ENCODE data around the gene CLVS2.

Gene CLVS2, protein sequence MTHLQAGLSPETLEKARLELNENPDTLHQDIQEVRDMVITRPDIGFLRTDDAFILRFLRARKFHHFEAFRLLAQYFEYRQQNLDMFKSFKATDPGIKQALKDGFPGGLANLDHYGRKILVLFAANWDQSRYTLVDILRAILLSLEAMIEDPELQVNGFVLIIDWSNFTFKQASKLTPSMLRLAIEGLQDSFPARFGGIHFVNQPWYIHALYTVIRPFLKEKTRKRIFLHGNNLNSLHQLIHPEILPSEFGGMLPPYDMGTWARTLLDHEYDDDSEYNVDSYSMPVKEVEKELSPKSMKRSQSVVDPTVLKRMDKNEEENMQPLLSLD

DNA sequence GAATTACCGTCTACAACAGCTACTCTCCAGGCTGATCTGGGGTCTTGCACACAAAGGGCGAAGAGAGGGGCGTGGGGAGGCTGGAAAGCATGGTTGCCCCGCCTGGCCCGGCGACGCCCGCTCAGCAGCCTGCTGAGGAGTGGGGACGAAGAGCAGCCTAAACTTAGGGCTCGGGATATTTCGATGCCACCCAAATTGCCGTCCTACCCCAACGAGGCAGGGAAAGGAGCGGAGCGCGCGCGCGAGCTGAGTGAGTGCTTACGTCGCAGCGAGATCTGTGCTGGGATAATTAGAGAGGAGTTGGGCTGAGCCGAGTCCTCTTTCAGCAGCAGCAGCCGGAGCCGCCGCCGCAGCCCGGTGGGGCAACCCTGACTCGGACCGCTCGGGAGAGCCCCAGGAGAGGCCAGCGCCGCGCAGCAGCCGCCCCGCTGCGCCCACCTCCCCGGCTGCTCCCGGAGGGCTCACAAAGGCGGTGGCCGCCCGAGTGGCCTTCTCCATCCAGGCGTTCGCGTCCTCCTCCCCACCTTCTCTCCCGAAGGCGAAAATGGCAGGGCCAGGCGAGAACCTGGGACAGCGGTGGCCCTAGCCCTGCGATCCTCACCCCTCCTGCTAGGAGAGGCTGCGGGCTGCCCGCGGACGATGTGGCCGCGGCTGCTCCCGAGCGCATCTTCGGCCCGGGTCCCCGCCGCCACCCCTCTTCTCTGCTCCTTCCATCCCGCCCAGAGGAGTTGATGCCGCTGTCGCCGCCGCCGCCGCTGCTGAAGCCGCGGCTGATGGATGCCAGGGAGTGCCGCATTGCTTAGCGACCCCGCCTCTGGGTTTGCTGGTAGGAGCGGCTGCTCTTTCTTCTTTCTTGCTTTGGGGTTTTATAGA, at the start of gene CLVS2:
TSS of gene CLVS2 (plus strand) at position 315 of the 873 bp plus-strand sequence. CDS start 1,543 bp downstream, outside the sequence.
- FAIRE-seq, result no peak

DNA sequence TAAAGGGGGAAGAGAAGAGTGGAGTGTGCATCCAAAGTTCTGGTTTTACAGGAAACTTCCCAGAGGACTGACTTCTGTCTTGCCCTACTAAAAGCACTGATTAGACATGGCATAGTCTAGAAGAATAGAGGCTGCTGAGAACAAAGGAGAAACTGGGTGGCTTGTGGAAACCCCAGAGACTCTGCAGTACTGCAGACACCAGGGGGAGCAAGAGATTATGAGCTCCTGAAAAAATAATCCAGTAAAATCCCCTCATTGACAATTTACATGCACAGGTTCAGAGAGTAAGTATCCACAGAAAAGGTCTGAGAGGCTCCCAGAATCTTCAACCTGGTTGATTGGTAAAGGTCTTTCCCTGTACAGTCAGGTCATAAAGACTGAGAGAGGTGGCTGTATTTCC, 48.7 kb upstream of the CLVS2 start:
- no peak for FAIRE-seq

DNA sequence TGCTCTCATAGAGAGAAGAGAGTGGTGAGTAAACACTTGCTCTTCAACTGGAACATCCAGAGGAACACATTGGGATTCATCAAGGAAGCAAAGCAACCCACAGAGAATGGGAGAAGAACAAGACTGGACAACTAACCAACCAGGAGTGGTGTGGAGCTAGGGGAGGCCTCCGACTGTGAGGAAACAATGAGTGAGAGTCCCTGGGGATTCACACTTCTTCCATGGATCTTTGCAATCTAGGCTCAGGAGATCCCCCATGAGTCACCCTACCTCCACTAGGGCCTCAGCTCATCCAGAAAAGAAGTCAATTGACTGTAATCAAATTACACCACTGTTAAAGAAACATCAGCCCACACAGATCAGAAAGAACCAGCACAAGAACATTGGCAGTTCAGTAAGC, 42.3 kb upstream of the CLVS2 start:
- no peak for FAIRE-seq

DNA sequence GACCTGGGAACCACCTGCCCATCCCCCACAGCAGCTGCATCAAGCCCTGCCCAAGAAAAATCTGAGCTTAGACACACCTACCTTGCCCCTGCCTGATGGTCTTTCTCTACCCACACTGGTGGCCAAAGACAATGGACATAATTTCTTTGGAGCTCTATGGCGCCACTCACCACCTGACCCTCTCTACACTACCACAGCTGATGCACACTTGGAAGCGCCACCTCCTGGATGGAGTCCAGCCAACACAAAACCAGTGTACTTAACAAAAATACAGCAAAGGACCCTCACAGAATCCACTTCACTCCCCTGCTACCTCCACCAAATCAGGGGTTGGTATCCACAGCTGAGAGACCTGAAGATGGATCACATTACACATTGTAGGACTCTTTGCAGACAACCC, 39.7 kb upstream of the CLVS2 start:
- no peak for FAIRE-seq

DNA sequence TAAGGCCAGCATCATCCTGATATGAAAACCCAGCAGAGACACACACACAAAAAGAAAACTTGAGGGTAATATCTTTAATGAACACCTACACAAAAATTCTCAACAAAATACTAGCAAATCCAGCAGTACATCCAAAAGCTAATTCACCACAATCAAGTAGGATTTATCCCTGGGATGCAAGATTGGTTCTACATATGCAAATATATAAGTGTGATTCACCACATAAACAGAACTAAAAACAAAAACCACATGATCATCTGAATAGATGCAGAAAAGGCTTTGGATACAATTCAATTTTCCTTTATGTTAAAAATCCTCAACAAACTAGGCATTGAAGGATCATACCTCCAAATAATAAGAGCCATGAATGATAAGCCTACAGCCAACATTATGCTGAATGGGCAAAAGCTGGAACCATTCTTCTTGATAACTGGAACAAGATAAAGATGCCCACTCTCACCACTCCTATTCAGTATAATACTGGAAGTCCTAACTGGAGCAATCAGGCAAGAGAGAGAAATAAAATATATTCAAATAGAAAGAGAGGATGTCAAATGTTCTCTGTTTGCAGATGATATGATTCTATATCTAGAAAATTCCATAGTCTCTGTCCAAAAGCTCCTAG, 33.9 kb upstream of the CLVS2 start:
- FAIRE-seq, result no peak

DNA sequence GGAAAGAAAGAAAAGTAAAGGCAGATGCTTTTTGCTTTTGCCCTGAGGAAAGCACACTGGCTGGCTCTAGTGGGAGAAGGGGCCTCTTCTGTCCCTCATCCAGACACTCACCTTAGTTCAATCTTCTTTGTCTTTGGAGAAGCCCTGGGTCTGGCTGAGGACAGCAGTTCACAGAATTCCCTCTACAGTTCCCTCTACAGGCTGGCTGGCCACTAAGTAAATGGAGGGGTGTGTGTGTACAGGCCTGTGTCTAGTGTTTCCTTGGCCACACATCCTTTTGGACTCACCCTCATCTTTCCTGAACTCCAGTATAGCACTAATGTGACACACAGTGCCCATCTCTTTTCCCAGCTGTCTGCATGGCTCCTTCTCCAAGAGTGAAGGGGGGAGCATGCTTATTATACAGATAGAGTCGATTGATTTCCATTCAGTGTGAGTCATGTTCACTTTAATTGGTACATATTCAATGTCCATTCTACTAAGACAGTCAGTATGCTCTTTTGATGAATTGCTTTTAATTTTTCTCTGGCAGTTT, 26.0 kb upstream of the CLVS2 start:
- FAIRE-seq, result no peak

DNA sequence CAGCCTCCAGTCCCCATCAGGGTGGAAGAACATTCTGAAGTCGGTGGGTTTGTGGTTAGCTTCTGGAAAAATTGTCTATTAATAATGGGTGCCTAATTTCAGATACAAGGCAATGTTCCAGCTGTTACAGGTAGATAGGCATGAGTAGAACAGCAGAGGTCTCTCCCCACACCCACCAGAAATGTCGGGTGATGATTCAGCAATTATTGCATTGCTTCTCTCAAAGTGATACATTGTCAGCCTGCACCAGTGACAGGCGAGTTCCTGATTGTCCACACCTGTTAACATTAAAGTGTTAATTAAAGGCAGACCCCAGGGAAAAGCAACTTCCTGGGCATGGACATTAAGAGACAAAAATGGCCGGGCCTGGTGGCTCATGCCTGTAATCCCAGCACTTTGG, 18.9 kb upstream of the CLVS2 start:
- FAIRE-seq, result no peak

DNA sequence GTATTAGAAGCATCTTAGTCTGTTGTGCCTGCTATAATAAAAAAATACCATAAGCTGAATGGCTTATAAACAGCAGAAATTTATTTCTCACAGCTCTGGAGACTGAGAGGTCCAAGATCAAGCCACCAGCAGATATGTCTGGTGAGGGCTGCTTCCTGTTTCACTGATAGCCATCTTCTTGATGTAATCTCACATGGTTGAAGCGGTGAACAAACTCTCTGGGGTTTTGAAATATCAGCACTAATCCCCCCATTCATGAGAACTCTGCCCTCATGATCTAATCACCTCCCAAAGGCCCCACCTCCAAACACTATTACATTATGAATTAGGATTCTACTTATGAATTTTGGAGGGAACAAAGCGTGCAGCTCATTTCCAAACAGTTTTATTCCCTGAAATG, 11.6 kb upstream of the CLVS2 start:
- FAIRE-seq, result no peak

DNA sequence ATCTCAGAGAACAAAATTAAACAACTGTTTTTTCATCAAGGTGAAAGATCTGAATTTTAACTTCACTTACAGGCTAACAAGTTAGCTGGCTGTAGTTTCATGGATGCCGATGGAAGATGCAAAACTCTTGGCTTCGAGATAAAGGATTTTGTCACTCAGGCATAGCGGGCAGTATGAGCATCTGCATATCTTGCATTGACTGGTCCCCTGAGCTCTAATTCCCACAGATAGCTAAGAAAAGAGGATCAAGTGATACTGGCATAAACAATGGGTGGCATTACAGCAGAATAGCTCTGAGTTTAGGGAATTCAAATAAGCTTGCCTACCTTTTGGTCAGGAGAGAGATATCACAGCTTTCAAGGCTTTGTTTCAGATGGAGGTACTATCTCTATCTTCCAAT, 1.8 kb upstream of the CLVS2 start:
- FAIRE-seq, result no peak

DNA sequence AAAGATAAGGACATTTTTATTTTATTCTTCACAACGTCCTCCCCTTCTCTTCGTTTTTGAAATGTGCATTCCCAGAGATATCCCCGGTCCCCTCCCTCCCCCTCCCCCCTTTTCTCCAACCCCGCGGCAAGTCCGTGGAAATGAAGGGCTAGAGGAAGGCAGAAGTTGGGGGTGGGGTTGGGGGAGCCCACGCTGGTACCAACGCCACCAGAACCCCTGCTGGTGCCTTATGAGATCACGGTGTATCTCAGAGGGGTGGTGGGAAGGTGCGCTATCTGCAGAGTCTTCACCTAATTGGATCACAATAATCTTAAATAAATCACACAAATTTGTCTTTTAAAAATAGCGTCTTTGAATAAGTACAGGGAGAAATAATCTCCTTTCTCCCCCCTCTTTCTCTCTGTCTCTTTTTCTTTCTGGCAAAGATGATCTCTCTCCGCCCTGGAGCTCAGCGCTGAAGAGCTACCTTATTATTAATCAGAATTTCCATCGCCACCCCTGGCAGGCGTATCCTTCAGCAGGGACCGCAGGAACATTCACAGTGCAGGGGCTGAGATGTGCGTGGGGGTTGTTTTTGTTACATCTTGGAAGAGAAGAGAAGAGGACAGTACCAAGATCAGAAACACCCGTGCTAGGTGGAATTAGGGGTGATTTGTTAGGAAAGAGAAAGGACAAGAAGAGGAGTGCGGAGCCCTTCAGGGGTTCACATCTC, 915 bp downstream of the CLVS2 start:
- no peak for FAIRE-seq

DNA sequence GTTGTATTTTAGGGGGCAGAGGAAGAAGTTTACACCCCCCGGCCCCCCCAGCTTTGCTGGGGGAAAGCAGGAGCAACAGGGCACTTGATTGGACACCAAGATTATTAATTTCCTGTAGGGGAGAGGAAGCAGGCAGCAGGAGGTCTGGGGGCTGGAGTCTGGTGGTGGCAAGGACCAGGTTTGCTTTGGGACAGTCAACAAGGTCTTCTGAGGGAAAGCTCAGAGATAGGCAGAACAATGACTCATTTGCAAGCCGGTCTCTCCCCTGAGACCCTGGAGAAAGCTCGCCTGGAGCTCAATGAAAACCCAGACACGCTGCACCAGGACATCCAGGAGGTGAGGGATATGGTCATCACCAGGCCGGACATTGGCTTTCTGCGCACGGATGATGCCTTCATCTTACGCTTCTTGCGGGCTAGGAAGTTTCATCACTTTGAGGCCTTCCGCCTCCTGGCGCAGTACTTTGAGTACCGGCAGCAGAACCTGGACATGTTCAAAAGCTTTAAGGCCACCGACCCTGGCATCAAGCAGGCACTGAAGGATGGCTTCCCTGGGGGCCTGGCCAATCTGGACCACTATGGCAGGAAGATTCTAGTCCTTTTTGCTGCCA, 1.6 kb downstream of the CLVS2 start:
- FAIRE-seq, result no peak

DNA sequence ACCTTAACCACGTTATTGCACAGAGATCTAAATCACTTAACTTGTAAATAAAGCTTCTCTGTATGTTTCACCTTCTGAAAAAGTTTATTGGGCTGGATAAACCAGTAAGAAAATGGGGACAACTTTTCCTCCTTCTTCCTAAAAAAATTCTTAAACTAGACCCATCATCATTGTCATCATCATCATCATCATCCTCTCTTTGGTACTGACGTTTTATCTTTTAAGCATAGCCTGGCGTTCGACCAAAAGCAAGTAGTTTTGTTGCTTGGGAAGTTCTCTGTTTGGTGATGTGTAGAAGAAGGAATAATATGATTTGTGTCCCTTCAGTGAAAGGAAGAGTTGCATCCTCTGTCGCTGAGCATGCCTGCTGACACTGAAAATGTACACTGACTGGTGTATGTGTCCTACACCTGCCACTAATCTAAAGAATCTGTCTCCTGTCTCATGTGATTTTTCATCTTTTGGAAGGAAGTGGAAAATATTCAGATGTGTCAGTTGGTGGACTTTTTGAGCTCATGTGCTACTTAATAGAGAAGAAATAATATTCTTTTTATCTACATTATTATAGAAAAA, 2.5 kb downstream of the CLVS2 start:
- FAIRE-seq, result no peak

DNA sequence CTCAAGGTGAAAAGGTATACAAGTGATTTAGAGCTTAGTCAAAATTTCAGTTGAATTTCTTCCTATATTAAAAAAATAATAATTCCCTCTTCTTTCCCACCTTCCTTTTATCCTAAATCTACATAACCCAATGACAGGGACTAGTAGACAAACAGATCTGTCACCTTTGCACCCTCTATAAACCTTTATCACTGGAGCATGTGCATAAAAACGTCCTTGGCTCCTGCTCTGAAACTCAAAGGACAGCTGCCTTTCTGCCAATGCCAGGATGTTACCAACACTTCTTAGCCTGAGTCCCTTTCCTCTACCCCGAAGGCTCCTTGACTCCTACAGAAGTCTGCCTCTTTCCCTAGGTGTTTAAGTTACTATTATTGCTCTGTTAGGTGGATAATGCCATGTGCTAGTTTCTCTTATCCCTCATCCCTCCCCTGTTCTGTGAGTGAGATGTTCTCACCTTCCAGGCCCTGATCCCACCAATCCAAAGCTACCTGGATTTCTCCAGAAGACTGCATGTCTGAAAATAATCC, 4.3 kb downstream of the CLVS2 start:
- no peak for FAIRE-seq

DNA sequence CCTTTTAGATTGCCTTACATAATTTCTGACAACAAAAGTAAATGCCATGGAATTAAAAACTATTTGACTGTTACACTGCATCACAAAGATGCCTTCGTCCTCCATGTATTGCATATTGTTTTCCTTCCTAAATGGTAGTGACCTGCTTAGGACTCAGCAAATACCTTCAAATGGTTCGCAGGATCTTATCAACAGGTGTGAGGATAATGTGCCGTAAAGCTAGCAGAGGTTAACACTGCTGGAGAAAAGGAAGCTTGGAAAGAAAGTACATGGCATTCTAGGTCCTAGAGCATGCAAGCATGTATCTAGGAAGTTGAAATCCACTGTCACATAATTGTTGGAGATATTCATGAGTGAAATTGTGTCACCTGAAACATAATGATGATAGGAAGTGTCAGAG, 5.5 kb downstream of the CLVS2 start:
- no peak for FAIRE-seq

DNA sequence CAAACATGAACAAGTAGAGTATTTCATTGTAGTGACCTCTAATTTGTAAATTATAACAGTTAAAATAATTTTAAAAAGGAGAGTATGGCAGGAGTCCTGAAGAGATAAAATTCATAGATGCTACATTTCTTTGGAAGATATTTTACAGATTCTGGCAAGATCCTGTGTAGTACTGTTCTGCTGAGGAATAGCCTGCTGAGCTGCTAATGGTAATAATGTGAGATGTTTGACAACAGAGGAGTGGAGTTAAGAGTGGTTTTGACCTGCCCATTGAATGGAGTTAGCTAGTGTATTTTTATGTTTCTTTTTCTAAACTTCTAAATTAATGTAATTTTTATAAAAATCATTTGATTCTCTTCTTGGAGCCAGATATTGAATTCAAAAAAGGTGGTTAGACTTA, 11.8 kb downstream of the CLVS2 start:
- no peak for FAIRE-seq

DNA sequence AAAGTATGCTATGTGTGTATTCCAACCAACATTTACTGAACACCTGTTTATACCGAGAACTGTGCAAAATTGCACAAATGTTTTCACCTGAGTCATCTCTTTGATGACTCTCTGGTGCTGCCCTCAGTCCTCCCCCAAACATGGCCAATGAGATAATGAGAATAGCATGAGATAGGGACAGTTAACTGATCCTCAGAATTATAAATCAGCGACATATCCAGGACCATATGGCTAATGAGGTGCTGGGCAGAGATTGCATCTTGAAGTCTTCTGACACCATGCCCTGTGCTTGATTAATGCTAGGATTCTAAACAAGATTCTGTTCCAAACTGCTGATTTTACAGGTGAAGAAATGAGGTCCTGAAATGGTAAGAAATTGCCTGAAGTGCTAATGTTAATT, 13.0 kb downstream of the CLVS2 start:
- no peak for FAIRE-seq

DNA sequence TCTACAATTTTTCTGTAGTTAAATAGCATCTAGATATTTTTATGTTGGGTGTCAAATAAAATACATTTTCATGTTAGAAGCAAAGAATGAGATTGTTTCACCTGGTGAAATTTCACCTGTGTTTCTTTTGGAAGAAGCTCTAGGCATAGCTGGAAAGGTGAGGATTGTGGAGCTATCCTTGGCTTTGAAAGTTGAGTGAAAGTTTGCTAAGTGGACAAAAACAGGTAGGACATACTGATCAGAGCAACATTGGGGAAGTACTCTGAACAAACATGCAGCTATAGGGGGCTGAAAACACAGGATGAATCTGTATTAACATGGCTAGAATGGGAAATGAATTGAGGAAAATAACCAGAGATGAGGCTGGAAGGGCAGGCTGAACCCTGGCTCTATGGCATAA, 18.8 kb downstream of the CLVS2 start:
- no peak for FAIRE-seq

DNA sequence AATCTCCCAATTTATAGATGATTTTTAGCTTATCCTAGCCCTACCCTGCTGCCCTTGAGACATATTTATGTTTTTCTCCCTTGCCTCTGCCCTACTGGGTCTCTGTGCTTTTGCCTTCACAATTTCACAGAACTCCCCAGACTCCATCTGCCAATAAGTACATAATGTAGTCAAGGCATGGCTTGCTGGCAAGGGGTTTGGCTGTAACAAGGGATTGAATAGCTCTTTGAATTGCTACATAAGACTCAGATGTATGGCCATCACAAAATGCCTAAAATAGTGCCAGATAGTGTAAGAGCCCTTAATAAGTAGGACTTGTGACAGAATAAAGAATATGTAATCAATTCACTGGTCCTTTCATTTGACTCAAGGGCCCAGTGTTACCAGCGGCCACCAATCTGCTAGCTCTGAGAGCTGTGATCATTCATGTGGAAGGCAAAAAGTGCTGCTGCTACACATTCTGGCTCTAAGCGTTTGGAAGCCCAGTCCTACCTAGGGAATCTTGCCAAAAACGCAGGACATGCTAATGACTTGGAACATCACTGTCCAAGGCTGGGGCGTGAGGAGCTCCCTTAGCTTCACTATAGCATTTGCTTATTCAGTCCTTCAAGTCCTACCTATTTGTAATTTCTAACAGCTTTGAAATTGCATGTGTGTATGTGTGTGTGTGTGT, 20.5 kb downstream of the CLVS2 start:
- no peak for FAIRE-seq

DNA sequence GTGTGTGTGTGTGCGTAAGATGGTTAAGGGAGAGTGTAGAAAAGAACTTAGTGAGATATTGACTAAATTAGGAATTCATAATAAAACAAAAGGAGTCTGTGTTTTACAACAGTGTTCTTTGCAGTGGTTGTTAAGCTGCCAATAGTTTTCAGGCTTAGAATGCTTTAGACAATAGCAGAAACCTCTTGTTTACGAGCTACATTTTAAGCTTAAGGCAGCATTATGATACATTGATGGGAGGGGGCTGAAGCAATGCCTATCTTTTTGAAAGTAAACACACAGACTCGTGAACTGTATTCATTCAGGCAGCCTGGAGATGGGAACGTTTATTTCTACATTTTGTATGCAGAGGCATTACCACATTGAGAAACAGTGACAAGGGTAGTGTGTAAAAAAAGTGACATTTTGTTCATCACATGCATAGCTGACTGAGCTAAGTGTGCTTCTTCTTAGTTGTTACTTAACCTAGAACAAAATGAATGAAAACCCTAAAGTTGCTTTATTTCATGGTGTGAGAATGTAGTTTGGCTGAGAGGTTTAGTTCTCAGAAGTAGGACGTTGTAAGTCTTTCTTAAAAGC, 21.2 kb downstream of the CLVS2 start:
- FAIRE-seq, result no peak

DNA sequence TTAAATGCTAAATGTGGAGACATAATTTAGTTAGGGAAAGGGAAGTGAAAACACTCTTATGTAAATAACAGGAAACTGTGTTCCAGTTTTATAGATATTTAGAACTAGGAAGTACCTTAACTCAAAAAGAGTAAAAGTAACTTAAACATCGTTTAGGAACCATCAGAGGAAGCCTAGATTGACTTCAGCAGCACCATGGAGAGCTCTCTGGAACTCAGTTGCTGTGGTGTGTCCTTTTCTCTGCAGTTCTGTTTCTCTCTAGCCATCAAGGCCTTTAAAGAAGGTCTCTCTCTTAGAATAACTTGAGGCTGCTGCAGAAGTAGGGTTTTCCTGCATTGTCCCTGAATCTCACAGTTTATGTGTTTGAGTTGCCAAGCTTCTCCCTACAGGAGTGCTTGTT, 26.9 kb downstream of the CLVS2 start:
- FAIRE-seq, result no peak

DNA sequence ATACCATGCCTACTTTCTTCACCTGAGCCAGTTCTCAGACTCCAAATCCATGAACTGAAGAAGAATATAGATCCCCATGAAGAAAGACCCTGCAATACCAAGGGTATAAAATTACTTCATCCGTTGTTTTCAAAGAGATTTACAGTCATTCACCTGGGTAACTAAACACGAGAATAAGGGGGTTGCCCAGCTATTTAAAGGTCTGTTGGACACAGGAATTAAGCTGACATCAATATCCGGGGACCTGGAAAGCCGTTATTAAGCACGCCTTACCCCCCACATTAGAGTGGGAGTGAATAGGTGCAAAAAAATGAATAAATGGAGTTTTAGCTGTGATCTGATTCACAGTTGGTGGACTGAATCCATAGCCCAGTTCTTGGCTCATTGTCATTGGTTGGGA, 28.9 kb downstream of the CLVS2 start:
- no peak for FAIRE-seq
